GM12878 (cell line): ENCODE data around the gene DENND1C. TPM values are rescaled to one million over a fixed set of nuclear protein-coding genes. Genes with fewer than 3 reads are reported as not detected.

Experiments
- ATF2 ChIP-seq: IDR thresholded peaks from 2 replicates; pipeline ENCODE4 v1.6.1; 2012; ENCODE audit warnings: low read length, inconsistent platforms
- BMI1 ChIP-seq: fragments of 450-650 bp; IDR thresholded peaks from 2 replicates; pipeline ENCODE4 v1.6.1; 2016; ENCODE audit warnings: mild to moderate bottlenecking, moderate library complexity, borderline replicate concordance
- CBX5 ChIP-seq: sonication (generic); IDR thresholded peaks from 2 replicates; pipeline ENCODE4 v1.6.1; 2016; ENCODE audit warnings: low read depth, moderate library complexity, mild to moderate bottlenecking, inconsistent platforms
- CEBPB ChIP-seq, 2 experiments: fragments of 150-350 bp in 1 of 2; IDR thresholded peaks; 2 replicates each; pipeline ENCODE4 v1.6.1; 2012 to 2014; ENCODE audit warnings: low read depth in 2 of 2, low read length in 2 of 2, borderline replicate concordance in 1 of 2, inconsistent platforms in 1 of 2
- EZH2 ChIP-seq: IDR thresholded peaks from 2 replicates; pipeline ENCODE4 v1.6.1; 2012; ENCODE audit warnings: low read depth, mild to moderate bottlenecking, control low read depth, inconsistent platforms, low read length, borderline replicate concordance; ENCODE audit not compliant: control insufficient read depth
- GATAD2B ChIP-seq: fragments of 450-650 bp; conservative IDR thresholded peaks from 2 replicates; pipeline ENCODE4 v1.6.1; 2017; ENCODE audit warnings: low read depth, mild to moderate bottlenecking, moderate library complexity
- HDAC6 ChIP-seq: fragments of 200-600 bp; sonication (generic); IDR thresholded peaks from one replicate; pipeline ENCODE4 v1.8.0; 2017; ENCODE audit warnings: antibody characterized with exemption; ENCODE audit not compliant: unreplicated experiment
- HDGF ChIP-seq: fragments of 450-650 bp; IDR thresholded peaks from 2 replicates; pipeline ENCODE4 v1.6.1; 2016; ENCODE audit warnings: antibody characterized with exemption
- IKZF2 ChIP-seq, 2 experiments: fragments of 450-650 bp; IDR thresholded peaks; 2 replicates each; pipeline ENCODE4 v1.6.1; 2017; ENCODE audit warnings: mild to moderate bottlenecking in 2 of 2, moderate library complexity in 2 of 2
- JUNB ChIP-seq: IDR thresholded peaks from 2 replicates; pipeline ENCODE4 v1.6.1; 2016; ENCODE audit warnings: antibody characterized with exemption, mild to moderate bottlenecking
- LARP7 ChIP-seq: fragments of 450-650 bp; IDR thresholded peaks from 2 replicates; pipeline ENCODE4 v1.6.1; 2017; ENCODE audit warnings: mild to moderate bottlenecking
- MYB ChIP-seq: fragments of 150-350 bp; IDR thresholded peaks from 2 replicates; pipeline ENCODE4 v1.6.1; 2014; ENCODE audit warnings: mild to moderate bottlenecking, low read depth, low read length, borderline replicate concordance
- RAD51 ChIP-seq: fragments of 450-650 bp; IDR thresholded peaks from 2 replicates; pipeline ENCODE4 v1.6.1; 2016; ENCODE audit warnings: moderate library complexity, mild to moderate bottlenecking, inconsistent platforms
- RCOR1 ChIP-seq: conservative IDR thresholded peaks from 2 replicates; pipeline ENCODE4 v1.6.1; 2012; ENCODE audit warnings: low read depth, low read length, improper control_type of control experiment
- SIX5 ChIP-seq: IDR thresholded peaks from 2 replicates; pipeline ENCODE4 v1.6.1; 2011; ENCODE audit warnings: mild to moderate bottlenecking, low read depth, low read length, moderate library complexity; ENCODE audit not compliant: severe bottlenecking
- SREBF2 ChIP-seq: IDR thresholded peaks from 2 replicates; pipeline ENCODE4 v1.6.1; 2012; ENCODE audit warnings: mild to moderate bottlenecking, low read length
- STAT1 ChIP-seq: fragments of 450-650 bp; conservative IDR thresholded peaks from 2 replicates; pipeline ENCODE4 v1.6.1; 2014; ENCODE audit warnings: antibody characterized with exemption, mild to moderate bottlenecking
- TCF3 ChIP-seq: IDR thresholded peaks from 2 replicates; pipeline ENCODE4 v1.6.1; 2012; ENCODE audit warnings: low read depth, mild to moderate bottlenecking, low read length, borderline replicate concordance; ENCODE audit not compliant: insufficient read depth
- USF2 ChIP-seq: IDR thresholded peaks from 2 replicates; pipeline ENCODE4 v1.6.1; 2011; ENCODE audit warnings: low read depth, low read length, improper control_type of control experiment, borderline replicate concordance
- ZNF207 ChIP-seq: fragments of 450-650 bp; IDR thresholded peaks from 2 replicates; pipeline ENCODE4 v1.6.1; 2014; ENCODE audit warnings: antibody characterized with exemption, mild to moderate bottlenecking, borderline replicate concordance
- ZNF622 ChIP-seq: fragments of 450-650 bp; IDR thresholded peaks from 2 replicates; pipeline ENCODE4 v1.6.1; 2017; ENCODE audit warnings: mild to moderate bottlenecking, inconsistent platforms
- polyA plus RNA-seq, 11 experiments: library from polyadenylated mRNA; depleted of rRNA in 4 of 11; unstranded in 6 of 11; stranded (reverse) in 5 of 11; fragments of >200 nt; fragmentation: Nextera tagmentation in 4 of 11; fragmentation: Illumina TruSeq in 1 of 11; extraction: Ambion mirVana in 4 of 11; extraction: Trizol in 1 of 11; gene quantifications; 1 replicate in 1 of 11; 2 replicates in 10 of 11; pipeline versions ENCODE4 v1.2.1 to v1.2.3, GENCODE V29; 2011 to 2016; ENCODE audit warnings: inconsistent platforms in 2 of 11, missing spikeins in 2 of 11, low read depth in 1 of 11
- total RNA-seq, 4 experiments: library from RNA; depleted of rRNA in 3 of 4; stranded (reverse); fragments of >200 nt in 3 of 4; fragmentation: Illumina TruSeq in 1 of 4; extraction: Trizol in 1 of 4; gene quantifications; 2 replicates each; pipeline versions ENCODE4 v1.2.1 to v1.2.3, GENCODE V29; 2013 to 2021
- TF ChIP-seq, protein P1 (sequence below): IDR thresholded peaks from 2 replicates; pipeline ENCODE4 v1.6.1; 2012; ENCODE audit warnings: low read depth, low read length, improper control_type of control experiment
- TF ChIP-seq, protein P2 (sequence below), 3 experiments: IDR thresholded peaks in 2 of 3; conservative IDR thresholded peaks in 1 of 3; 2 replicates each; pipeline ENCODE4 v1.5.1; 2011; ENCODE audit warnings: low read depth in 3 of 3, low read length in 3 of 3, mild to moderate bottlenecking in 3 of 3, control low read depth in 2 of 3, moderate library complexity in 2 of 3, inconsistent platforms in 1 of 3, mixed read lengths in 1 of 3; ENCODE audit not compliant: control insufficient read depth in 2 of 3, insufficient read depth in 1 of 3; ENCODE audit errors: extremely low read depth in 1 of 3
- TF ChIP-seq, protein P3 (sequence below): IDR thresholded peaks from 2 replicates; pipeline ENCODE4 v1.6.1; 2011; ENCODE audit warnings: mild to moderate bottlenecking, low read depth, low read length, moderate library complexity; ENCODE audit not compliant: insufficient replicate concordance

Gene DENND1C
- total and polyA plus RNA-seq, 10 of the 15 experiments (the other 5 are each of a cell fraction or from before 2014, with no cell fraction given), result 2.4 to 54.3 (median 32.7) TPM

DNA sequence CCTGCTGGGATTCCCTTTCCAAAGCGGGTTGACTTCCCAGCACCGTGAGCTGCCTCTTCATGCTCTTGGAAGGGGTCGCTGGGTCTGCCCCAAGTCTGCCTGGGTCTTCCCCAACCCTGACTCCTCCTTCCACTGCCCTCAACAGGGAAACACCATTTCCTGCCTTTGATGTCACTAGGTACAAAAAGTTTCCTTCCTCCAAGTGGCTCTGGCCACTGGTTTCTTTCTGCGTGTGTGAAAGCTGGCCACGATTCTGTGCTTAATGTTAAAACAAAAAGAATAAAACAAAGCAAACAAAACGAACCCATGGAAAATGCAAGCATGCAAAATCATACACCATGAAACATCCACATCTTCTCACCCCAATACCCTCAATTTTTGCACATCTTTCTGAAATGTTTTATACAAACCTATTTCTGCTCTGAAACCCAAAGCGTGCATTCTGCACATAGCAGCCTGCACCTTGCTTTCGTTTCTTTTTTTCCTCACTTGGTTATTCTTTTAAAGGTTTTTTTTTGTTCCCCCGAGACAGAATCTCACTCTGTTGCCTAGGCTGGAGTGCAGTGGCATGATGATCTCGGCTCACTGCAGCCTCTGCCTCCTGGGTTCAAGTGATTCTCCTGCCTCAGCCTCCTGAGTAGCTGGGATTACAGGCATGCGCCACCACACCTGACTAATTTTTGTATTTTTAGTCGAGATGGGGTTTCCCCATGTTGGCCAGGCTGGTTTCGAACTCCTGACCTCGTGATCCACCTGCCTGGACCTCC, 36.7 kb upstream of the DENND1C start (continued):
- TF ChIP-seq SIX5 (no peak), ZNF207 (no peak), TCF3 (0 out of 2 replicates have a peak, but pooled peaks have one; percentile 29), USF2 (no peak), STAT1 (0 out of 2 replicates have a peak, but pooled peaks have one; percentile 64), SREBF2 (no peak), CEBPB (IDR thresholded peaks at IDR 0.05; ENCODE audit: borderline replicate concordance in 1 of 2, low read depth in 2 of 2, low read length in 2 of 2) (no peak), ATF2 (peak; percentile 44; the same call in 1 of the 2 replicates), HDGF (peak; percentile 30; the same call in 1 of the 2 replicates), BMI1 (no peak), CBX5 (no peak), RCOR1 (0 out of 2 replicates have a peak, but pooled peaks have one; percentile 57), ZNF622 (no peak), MYB (no peak), HDAC6 (no peak), GATAD2B (peak; percentile 77; the same call in 1 of the 2 replicates), IKZF2 (IDR thresholded peaks at IDR 0.05) (peak; percentile 87 to 92; a peak in 3 of 4 replicates), JUNB (peak; percentile 45), EZH2 (no peak), RAD51 (no peak; the same call in 1 of the 2 replicates), LARP7 (no peak)
- TF ChIP-seq, protein P1, sequence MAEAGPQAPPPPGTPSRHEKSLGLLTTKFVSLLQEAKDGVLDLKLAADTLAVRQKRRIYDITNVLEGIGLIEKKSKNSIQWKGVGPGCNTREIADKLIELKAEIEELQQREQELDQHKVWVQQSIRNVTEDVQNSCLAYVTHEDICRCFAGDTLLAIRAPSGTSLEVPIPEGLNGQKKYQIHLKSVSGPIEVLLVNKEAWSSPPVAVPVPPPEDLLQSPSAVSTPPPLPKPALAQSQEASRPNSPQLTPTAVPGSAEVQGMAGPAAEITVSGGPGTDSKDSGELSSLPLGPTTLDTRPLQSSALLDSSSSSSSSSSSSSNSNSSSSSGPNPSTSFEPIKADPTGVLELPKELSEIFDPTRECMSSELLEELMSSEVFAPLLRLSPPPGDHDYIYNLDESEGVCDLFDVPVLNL, result no peak
- TF ChIP-seq, protein P2, sequence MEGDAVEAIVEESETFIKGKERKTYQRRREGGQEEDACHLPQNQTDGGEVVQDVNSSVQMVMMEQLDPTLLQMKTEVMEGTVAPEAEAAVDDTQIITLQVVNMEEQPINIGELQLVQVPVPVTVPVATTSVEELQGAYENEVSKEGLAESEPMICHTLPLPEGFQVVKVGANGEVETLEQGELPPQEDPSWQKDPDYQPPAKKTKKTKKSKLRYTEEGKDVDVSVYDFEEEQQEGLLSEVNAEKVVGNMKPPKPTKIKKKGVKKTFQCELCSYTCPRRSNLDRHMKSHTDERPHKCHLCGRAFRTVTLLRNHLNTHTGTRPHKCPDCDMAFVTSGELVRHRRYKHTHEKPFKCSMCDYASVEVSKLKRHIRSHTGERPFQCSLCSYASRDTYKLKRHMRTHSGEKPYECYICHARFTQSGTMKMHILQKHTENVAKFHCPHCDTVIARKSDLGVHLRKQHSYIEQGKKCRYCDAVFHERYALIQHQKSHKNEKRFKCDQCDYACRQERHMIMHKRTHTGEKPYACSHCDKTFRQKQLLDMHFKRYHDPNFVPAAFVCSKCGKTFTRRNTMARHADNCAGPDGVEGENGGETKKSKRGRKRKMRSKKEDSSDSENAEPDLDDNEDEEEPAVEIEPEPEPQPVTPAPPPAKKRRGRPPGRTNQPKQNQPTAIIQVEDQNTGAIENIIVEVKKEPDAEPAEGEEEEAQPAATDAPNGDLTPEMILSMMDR (IDR thresholded peaks at IDR 0.05 in 2 of 3, conservative IDR thresholded peaks at IDR 0.05 in 1 of 3; ENCODE audit: control insufficient read depth in 2 of 3, extremely low read depth in 1 of 3, insufficient read depth in 1 of 3, low read depth in 3 of 3, low read length in 3 of 3), result no peak
- TF ChIP-seq, protein P3, sequence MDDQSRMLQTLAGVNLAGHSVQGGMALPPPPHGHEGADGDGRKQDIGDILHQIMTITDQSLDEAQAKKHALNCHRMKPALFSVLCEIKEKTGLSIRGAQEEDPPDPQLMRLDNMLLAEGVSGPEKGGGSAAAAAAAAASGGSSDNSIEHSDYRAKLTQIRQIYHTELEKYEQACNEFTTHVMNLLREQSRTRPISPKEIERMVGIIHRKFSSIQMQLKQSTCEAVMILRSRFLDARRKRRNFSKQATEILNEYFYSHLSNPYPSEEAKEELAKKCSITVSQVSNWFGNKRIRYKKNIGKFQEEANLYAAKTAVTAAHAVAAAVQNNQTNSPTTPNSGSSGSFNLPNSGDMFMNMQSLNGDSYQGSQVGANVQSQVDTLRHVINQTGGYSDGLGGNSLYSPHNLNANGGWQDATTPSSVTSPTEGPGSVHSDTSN, result no peak
